ENCODE measurements around the gene GALNT9. TPM values are rescaled to one million over a fixed set of nuclear protein-coding genes. Genes with fewer than 3 reads are reported as not detected.

The GALNT9 gene
- total and polyA plus RNA-seq, 10 donors = 0.20 to 2.4 (median 0.84) TPM

DNA sequence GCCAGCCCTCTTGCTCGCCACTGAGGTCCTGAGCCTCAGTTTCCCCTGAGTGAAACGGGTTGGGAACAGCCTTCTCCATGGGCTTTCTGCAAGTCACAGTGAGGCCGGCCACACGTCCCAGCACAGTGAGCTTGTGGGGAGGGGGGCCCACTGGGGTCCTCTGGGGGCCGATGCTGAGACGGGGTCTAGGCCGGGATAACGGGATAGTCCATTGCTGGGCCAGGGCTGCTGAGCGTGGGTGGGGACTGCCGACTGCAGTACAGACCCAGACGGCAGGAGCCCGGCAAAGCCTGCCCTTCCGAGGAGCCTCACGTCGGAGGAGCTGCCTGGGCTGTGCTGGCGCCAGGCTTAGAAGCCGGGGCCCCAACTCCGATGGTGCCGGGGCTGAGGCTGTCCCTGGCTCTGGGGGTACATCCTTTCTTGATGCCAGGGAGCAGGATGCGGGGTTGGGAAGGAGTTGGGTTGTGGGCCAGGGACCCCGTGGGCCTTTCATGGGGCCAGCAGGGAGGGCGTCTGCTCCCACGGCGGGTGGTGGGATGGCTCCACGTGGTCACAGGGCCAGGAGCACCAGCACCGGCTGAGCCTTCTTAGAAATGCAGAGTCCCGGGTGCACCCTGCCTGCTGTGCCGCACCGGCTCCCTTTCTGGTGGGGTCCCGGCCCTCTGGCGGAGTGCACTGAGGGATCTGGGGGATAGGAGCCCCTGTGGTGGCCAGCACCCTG is 160.9 kb downstream of the GALNT9 start:
- DNase-seq = peak; percentile 59
- Histone ChIP-seq H3K4me1 (peaks cover 0 to 4% (median 2%) of the 10 kb centered on the region in 6 donors), H3K9me3 (no peaks in the 10 kb centered on the region), H3K27ac (no peak overlapping the region), H3K36me3 (no peaks in the 10 kb centered on the region), H3K4me3 (no peak overlapping the region), H3K27me3 (replicated peaks in 1 of 7) (peaks cover 0 to 61% (median 28%) of the 10 kb centered on the region in 7 donors)
- WGBS, 5 donors = 87 to 94% (median 92%) methylated on average over 7 to 31 of the region's 31 CpGs
- no peak for TF ChIP-seq POLR2A (IDR thresholded peaks at IDR 0.05)
- TF ChIP-seq, protein P1, sequence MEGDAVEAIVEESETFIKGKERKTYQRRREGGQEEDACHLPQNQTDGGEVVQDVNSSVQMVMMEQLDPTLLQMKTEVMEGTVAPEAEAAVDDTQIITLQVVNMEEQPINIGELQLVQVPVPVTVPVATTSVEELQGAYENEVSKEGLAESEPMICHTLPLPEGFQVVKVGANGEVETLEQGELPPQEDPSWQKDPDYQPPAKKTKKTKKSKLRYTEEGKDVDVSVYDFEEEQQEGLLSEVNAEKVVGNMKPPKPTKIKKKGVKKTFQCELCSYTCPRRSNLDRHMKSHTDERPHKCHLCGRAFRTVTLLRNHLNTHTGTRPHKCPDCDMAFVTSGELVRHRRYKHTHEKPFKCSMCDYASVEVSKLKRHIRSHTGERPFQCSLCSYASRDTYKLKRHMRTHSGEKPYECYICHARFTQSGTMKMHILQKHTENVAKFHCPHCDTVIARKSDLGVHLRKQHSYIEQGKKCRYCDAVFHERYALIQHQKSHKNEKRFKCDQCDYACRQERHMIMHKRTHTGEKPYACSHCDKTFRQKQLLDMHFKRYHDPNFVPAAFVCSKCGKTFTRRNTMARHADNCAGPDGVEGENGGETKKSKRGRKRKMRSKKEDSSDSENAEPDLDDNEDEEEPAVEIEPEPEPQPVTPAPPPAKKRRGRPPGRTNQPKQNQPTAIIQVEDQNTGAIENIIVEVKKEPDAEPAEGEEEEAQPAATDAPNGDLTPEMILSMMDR (IDR thresholded peaks at IDR 0.05 in 8 of 11, conservative IDR thresholded peaks at IDR 0.05 in 3 of 11) = no peak
- intact Hi-C loops (cut with DNase I; ENCODE audit: low total_unique reads) = no loop called here

DNA sequence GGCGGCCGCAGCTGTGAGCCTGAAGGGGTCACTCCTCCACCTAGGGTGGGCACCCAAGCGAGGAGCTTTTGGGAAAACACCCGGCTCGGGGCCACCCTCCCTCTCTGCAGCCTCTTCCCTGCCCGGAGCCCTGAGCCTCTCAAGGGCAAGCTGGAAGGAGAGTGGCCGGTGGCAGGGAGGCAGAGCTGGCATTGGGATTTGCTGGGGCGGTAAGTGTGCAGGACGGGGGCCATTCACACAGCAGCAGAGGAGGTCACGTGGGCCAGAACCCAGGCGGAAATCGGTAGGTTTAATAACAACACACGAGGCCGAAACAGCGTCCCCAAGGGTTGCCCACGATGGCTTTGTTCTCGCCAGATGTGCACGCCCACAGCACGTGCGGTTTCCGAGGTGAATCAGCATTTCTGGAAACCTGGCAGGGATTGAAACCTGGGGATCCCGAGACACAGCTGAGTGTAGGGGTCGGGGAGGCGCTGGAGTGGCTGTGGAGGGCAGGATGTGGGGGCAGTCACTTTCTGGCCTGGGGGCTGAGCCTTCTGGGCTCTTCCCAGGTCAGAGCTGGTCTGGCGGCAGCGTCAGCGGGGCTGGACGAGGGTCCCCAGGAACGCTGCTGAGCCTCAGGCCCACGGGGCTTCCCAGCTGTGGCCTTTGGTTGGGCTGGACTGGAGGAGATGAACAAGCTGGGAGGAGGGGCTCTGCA is 161.6 kb downstream of the GALNT9 start:
- Histone ChIP-seq H3K36me3 (no peaks in the 10 kb centered on the region), H3K9me3 (no peaks in the 10 kb centered on the region), H3K27ac (no peak overlapping the region), H3K4me3 (no peak overlapping the region), H3K27me3 (replicated peaks in 1 of 7) (peaks cover 0 to 61% (median 25%) of the 10 kb centered on the region in 7 donors), H3K4me1 (peaks cover 0 to 11% (median 9%) of the 10 kb centered on the region in 6 donors)
- 61 to 75% (median 69%) methylated on average over 23 to 30 of the region's 30 CpGs for WGBS, 5 donors
- DNase-seq = peak; percentile 63
- intact Hi-C loops (cut with DNase I; ENCODE audit: low total_unique reads) = no loop called here
- TF ChIP-seq, protein P1 (IDR thresholded peaks at IDR 0.05 in 8 of 11, conservative IDR thresholded peaks at IDR 0.05 in 3 of 11) = no peak
- TF ChIP-seq POLR2AphosphoS5 (IDR thresholded peaks at IDR 0.05) (no peak), POLR2A (IDR thresholded peaks at IDR 0.05) (no peak)

DNA sequence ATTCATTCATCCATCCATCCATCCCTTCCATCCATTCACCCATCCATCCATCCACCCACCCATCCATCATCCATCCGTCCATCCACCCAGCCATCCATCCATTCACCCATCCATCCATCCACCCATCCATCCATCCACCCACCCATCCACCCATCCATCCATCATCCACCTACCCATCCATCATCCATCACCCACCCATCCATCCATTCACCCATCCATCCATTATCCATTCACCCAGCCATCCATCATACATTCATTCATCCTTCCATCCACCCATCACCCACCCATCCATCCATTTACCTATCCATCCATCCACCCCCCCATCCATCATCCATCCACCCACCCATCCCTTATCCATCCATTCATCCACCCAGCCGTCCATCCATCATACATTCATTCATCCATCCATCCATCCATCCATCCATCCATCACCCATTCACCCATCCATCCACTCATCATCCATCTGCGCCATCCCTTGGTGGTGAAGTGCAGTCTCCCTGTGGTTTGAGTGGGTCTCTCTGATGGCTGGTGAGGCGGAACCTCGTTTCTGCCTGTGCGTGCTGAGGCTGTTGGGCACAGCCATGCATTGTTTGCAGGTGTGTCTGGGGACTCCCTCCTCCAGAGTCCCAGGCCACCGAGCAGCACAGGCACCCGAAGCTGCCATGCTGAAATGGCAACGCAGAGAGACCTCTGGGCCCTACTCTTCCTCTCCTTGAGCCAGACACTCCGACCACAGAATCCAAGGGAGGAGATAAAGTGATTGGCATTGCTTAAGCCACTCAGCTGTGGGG is 162.4 kb downstream of the GALNT9 start:
- Histone ChIP-seq H3K9me3 (no peaks in the 10 kb centered on the region), H3K4me1 (peaks cover 0 to 19% (median 12%) of the 10 kb centered on the region in 6 donors), H3K27me3 (replicated peaks in 1 of 7) (peaks cover 0 to 54% (median 18%) of the 10 kb centered on the region in 7 donors), H3K36me3 (no peaks in the 10 kb centered on the region), H3K4me3 (no peak overlapping the region), H3K27ac (no peak overlapping the region)
- intact Hi-C loops (cut with DNase I; ENCODE audit: low total_unique reads) = no loop called here
- 80 to 94% (median 90%) methylated on average over 10 of the region's 10 CpGs for WGBS, 5 donors
- TF ChIP-seq, protein P1 (IDR thresholded peaks at IDR 0.05 in 8 of 11, conservative IDR thresholded peaks at IDR 0.05 in 3 of 11) = no peak
- TF ChIP-seq POLR2A (IDR thresholded peaks at IDR 0.05) (no peak), POLR2AphosphoS5 (IDR thresholded peaks at IDR 0.05) (no peak)
- DNase-seq = no peak
